Pancreas (tissue), 10 donors: ENCODE data around the gene TMEM63C. TPM values are rescaled to one million over a fixed set of nuclear protein-coding genes. Genes with fewer than 3 reads are reported as not detected.

Experiments
- ATAC-seq, 4 donors: fragments of 200-7000 bp; cut with Tn5 transposase; one replicate each; pipeline versions ENCODE4 v1.8.0 to v1.9.1; 2020; ENCODE audit warnings: mild to moderate bottlenecking in 4 of 4, moderate library complexity in 4 of 4
- DNase-seq, 6 donors: peaks; one replicate each; pipeline ENCODE4 v3.0.0-alpha.2; 2020
- FAIRE-seq: peaks from 2 replicates; lab custom pipeline; 2012; peaks lifted over from hg19 to GRCh38; lab: Jason Lieb, UNC
- H3K27ac ChIP-seq, 4 donors: fragments of 200-600 bp; sonication (generic); 1 replicate in 3 of 4; 2 replicates in 1 of 4; pipeline versions ENCODE4 v1.5.0 to v1.8.0; 2020
- H3K27me3 ChIP-seq, 4 donors: fragments of 200-600 bp; one replicate each; pipeline ENCODE4 v1.8.0; 2021
- H3K36me3 ChIP-seq, 3 donors: fragments of 200-600 bp; sonication (generic) in 1 of 3; one replicate each; pipeline versions ENCODE4 v1.5.0 to v1.8.0; 2020 to 2021
- H3K4me1 ChIP-seq, 3 donors: fragments of 200-600 bp; one replicate each; pipeline ENCODE4 v1.8.0; 2021
- H3K4me3 ChIP-seq, 4 donors: fragments of 200-600 bp; sonication (generic) in 2 of 4; one replicate each; pipeline versions ENCODE4 v1.5.0 to v1.8.0; 2020 to 2021
- H3K9me3 ChIP-seq, 4 donors: fragments of 200-600 bp; one replicate each; pipeline ENCODE4 v1.8.0; 2021
- CTCF ChIP-seq, 4 donors: fragments of 200-600 bp; sonication (generic) in 3 of 4; IDR thresholded peaks; one replicate each; pipeline versions ENCODE4 v1.5.0 to v1.8.0; 2021; ENCODE audit warnings: antibody characterized with exemption in 4 of 4
- WGBS, 2 donors: extraction: QIAGEN DNeasy Blood & Tissue Kit; methylation state at CpG; one replicate each; pipeline ENCODE4 v1.1.7; 2013; 5-methylcytosine and 5-hydroxymethylcytosine counted together
- intact Hi-C, 3 donors: fragments of 100-400 bp; cut with DNase I; formaldehyde crosslinking; loops; one replicate each; pipeline versions ENCODE4 v1.11.1 to v1.14.2; 2022
- polyA plus RNA-seq, 2 donors: library from polyadenylated mRNA; stranded (reverse); fragments of 200-250 nt; gene quantifications; one replicate each; pipeline ENCODE4 v1.2.3, GENCODE V29; 2013
- total RNA-seq, 6 donors: library from RNA; stranded (reverse); fragmentation: NEBNext Ultra II Directional in 4 of 6; extraction: Animal tissue kit (Norgen Biotek cat#: 25700) in 4 of 6; gene quantifications; one replicate each; pipeline versions ENCODE4 v1.2.1 to v1.2.4, GENCODE V29; 2021 to 2023
- donor health status: healthy with polysubstance abuse.
- donor health status: DM: no; HTN: no; CAD: no; lungs with moderate emphysema.
- donor health status: DM: no; HTN: no; CAD: no.
- donor health status: control.
- donor health status: control.
- donor health status: Bipolar disorder and iron deficiency.
- donor health status: DM: yes; HTN: yes; CAD: no.
- donor health status: DM: no; HTN: no; CAD: no.
- donor health status: DM: no; HTN: no; CAD: no.
- donor health status: DM: yes; HTN: yes; CAD: no.

TMEM63C gene
- total and polyA plus RNA-seq, 8 donors = 2.8 to 10.6 (median 4.2) TPM

DNA sequence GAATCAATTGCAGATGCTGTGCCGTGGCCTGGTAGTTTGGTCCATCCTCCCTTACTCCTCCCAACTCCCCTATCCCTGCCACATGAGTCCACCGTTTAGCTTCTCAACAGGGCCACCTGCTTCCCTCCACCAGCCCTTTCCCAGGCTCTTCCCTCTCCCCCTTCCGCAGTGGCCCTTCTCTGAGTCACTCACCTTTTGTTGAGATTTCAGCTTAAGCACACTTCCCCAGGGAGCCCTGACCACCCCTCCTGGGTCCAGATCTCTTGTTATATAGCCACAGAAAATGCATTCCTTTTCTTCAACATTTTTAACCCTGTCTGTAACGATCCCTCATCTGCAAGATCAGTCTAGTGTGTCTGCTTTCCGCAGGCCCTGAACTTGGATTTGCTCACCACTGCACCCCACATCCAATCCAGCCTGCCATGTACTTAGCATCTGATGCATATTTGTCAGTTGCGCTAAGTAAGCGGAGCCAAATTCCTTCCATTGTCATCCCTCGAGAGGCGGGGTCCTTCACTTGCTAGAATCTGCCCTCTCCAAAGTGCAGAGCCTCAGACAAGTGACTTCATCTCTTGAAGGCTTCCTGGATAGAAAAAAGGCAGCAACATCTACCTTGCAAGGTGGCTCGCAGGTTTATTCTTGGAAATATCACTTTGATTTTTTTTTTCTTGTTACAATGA is 41.1 kb downstream of the TMEM63C start:
- Histone ChIP-seq H3K4me1 (peaks cover 0 to 8% (median 0%) of the 10 kb centered on the region in 3 donors), H3K36me3 (no peaks in the 10 kb centered on the region), H3K4me3 (no peak overlapping the region), H3K27me3 (no peaks in the 10 kb centered on the region), H3K27ac (no peak overlapping the region), H3K9me3 (no peaks in the 10 kb centered on the region)
- TF ChIP-seq CTCF (IDR thresholded peaks at IDR 0.05) = no peak
- intact Hi-C loops = no loop called here
- FAIRE-seq (no peak), DNase-seq (no peak), ATAC-seq (no peak)
- WGBS, 2 donors = 64 to 75% methylated on average over 10 of the region's 10 CpGs

GRCh38 chr14:77224212-77224611 is 42.6 kb downstream of the TMEM63C start:
- Histone ChIP-seq H3K27ac (no peak overlapping the region), H3K4me1 (peaks cover 0 to 8% (median 0%) of the 10 kb centered on the region in 3 donors), H3K4me3 (no peak overlapping the region), H3K9me3 (no peaks in the 10 kb centered on the region), H3K36me3 (no peaks in the 10 kb centered on the region), H3K27me3 (no peaks in the 10 kb centered on the region)
- FAIRE-seq (no peak), ATAC-seq (no peak), DNase-seq (no peak)
- WGBS, 2 donors = 64 to 67% methylated on average over 4 of the region's 4 CpGs
- no peak for TF ChIP-seq CTCF (IDR thresholded peaks at IDR 0.05)
- intact Hi-C loops = no loop called here

DNA sequence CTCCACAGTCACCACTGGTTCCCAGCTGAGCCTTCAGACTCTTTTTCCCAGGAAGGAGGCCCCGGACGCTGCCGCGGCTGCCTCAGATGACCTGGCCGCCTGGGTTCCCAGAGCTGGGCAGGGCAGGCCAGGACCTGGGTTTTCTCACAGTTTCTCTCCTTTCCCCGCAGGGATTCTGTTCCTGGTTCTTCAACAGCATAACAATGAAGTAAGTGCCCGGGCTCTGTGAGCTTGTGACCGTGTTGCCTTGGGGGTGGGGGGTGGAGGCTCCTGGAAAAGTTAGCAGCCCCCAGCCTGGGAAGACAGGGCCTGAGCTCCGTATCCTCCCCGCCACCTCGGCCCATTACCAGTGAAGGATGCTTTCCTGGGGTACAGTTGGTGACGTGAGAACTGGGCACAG is 43.7 kb downstream of the TMEM63C start:
- Histone ChIP-seq H3K4me1 (no peaks in the 10 kb centered on the region), H3K4me3 (no peak overlapping the region), H3K27ac (no peak overlapping the region), H3K9me3 (no peaks in the 10 kb centered on the region), H3K36me3 (no peaks in the 10 kb centered on the region), H3K27me3 (no peaks in the 10 kb centered on the region)
- intact Hi-C loops = no loop called here
- 76% methylated on average over 10 to 12 of the region's 12 CpGs for WGBS, 2 donors
- ATAC-seq (no peak), DNase-seq (no peak), FAIRE-seq (no peak)
- no peak for TF ChIP-seq CTCF (IDR thresholded peaks at IDR 0.05)

- no peaks in the 10 kb centered on the region for H3K27me3 ChIP-seq
- H3K27ac ChIP-seq = no peak overlapping the region
- DNase-seq (no peak), FAIRE-seq (no peak), ATAC-seq (no peak)
- H3K4me1 ChIP-seq = no peaks in the 10 kb centered on the region
- intact Hi-C loops = no loop called here
- no peaks in the 10 kb centered on the region for H3K9me3 ChIP-seq
- TF ChIP-seq CTCF (IDR thresholded peaks at IDR 0.05) = no peak
- H3K4me3 ChIP-seq = no peak overlapping the region
- 76 to 88% methylated on average over 14 of the region's 14 CpGs for WGBS, 2 donors
- H3K36me3 ChIP-seq = no peaks in the 10 kb centered on the region
Observed at GRCh38 chr14:77225892-77226557, 44.4 kb downstream of the TMEM63C start.

DNA sequence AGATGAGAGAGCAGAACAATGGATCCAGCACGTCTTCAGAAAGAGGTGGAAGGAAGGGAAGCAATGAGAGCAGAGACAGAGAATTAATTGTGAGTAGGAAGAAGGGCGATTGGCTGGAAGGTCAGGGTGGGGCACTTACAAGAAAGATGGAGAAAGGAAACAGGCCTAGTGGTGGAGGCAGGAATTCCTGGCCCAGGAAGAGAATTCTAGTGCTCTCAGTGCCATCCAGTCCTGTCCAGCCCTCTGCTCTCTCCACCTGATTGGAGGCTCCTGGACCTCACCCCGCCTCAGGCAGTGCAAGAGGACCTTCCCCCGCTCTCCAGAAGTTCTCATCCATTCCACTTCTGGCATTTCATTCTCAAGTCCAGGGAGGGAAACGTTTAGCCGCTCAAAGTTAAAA is 46.5 kb downstream of the TMEM63C start:
- TF ChIP-seq CTCF (IDR thresholded peaks at IDR 0.05) = no peak
- Histone ChIP-seq H3K4me1 (no peaks in the 10 kb centered on the region), H3K9me3 (no peaks in the 10 kb centered on the region), H3K27ac (no peak overlapping the region), H3K27me3 (no peaks in the 10 kb centered on the region), H3K36me3 (no peaks in the 10 kb centered on the region), H3K4me3 (no peak overlapping the region)
- FAIRE-seq = no peak
- ATAC-seq = no peak
- DNase-seq = no peak
- 71 to 73% methylated on average over 6 of the region's 6 CpGs for WGBS, 2 donors
- intact Hi-C loops = no loop called here
